HG02973 (cell line): ENCODE measurements around the gene NKAIN1.
"Not testable (repeated sequence)": the region's sequence is repeated elsewhere in the genome, so short reads cannot be mapped to it uniquely, and the experiment has no call there.

Experiments used
- ATAC-seq: cut with Tn5 transposase; IDR thresholded peaks from one replicate; pipeline ENCODE4 v1.9.1; 2021; ENCODE audit warnings: moderate library complexity; ENCODE audit not compliant: unreplicated experiment

NKAIN1 gene

DNA sequence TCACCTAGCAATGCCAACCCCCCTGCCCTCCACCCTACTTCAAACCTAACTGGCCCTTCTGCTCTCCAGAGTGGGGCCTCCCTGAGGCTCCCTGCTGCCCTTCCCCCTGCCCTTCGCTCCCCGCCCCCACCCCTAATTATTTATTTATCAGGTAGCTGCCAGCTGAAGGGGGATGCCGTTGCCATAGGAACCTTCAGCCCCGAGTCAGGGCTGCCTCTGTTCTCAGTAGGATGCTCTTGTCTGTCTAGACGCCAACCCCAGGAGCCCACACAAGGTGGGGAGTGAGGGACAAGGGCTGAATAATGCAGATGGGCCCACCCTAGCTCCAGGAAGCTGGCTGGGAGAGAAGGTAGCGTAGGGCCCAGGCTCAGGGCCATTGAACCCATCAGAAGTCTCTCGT is 41.1 kb downstream of the NKAIN1 start:
- no peak for ATAC-seq

DNA sequence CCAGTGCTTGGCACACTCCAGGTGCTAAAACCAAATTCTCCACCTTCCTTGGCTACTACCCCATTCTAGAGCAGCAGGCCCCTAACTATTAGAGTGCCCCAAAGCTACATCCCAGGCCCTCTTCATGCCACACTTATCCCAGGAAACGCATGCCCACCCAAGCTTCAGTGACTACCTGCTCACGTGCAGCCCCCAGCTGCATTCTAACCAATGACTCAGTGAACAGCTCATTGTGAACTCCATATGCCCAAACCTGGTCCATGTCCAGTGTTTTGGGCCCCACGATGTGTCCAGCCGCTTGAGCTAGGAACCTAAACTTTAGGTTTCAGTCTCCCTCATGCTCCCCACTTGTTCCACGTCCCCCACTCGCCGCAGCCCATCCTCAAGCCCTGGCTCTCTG is 41.5 kb downstream of the NKAIN1 start:
- no peak for ATAC-seq

GRCh38 chr1:31196685-31197084 is 43.0 kb downstream of the NKAIN1 start:
- no peak for ATAC-seq

DNA sequence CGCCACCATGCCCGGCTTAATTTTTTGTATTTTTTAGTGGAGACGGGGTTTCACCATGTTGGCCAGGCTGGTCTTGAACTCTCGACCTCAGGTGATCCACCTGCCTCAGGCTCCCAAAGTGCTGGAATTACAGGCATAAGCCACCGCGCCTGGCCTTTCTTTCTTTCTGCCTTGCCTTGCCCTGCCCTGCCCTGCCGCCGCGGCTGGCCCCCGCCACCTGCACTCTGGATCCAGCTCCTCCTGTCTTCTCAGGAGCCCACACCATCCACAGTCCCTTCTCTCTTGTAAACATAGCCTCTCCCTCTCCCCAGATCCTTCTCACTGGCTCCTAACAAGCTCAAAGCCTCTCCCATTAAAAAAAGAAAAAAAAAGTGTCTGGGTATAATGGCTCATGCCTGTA is 44.4 kb downstream of the NKAIN1 start:
- not testable (repeated sequence) for ATAC-seq

DNA sequence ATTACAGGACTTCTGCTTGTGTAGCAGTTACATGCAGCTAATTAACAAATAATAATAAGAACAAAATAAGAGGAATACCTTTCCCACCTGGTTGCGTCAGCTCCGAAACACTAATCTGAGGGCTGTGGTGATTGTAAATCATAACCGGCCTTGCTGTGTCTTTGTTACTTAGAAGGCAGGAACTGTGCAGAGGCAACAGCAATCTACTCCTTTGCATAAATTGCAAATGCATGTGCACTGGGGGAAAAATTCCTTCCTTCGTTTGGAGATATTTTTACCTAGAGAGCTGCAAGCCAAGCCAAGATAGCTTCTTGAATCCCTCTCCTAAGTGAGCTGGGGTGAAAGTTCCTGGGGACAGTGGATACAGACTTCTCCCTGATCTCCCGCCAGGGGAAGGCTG is 46.0 kb downstream of the NKAIN1 start:
- no peak for ATAC-seq

GRCh38 chr1:31191281-31191680 is 48.4 kb downstream of the NKAIN1 start:
- ATAC-seq = no peak

GRCh38 chr1:31189696-31190674 is 49.7 kb downstream of the NKAIN1 start:
- no peak for ATAC-seq

DNA sequence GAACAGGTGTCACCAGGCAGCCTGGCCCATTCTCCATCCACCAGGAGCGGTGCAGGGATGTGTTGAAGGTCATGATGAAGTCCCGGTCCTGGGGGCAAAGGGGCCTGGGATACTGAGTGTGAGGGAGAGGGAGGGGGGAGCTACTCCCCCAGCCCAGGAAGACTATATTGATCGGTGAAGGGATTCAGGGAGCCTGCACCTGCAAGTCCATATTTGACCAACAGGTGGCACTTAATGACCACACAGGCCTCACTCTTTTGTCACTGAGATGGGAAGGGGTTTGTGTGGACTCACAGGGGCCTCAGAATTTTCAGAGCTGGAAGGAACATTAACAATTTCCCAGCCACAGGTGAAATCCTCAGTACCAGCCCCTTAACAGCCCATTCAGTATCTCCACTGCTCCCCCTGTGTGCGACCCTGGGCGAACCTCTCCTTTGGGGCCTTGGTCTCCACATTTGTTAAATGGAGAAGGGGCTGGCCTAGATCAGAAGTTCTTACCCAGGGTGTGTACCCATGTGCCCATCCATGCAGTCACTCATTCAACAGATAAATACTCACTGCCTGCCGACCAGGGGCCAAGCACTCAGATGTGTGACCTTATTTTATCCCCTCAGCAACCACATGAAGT is 55.6 kb downstream of the NKAIN1 start:
- ATAC-seq = no peak

DNA sequence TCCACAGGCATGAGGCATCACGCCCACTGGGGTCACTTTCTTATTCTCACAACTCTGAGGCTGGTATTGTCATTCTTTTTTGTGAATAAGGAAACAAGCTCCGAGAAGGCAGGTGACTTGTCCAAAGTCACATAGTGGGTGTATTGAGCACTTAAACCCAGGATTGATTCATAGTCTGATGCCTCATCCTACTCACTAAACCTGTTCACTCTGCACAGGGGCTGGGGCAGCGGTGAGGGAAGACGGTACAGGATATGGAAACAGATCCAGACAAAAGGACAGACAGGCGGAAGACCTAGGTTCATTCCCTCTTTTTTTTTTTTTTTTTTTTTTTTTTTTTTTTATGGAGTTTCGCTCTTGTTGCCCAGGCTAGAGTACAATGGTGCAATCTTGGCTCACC is 56.6 kb downstream of the NKAIN1 start:
- ATAC-seq = no peak

- ATAC-seq = no peak
Measured at GRCh38 chr1:31182352-31182751, 57.3 kb downstream of the NKAIN1 start.

GRCh38 chr1:31181515-31182343 is 58.0 kb downstream of the NKAIN1 start:
- ATAC-seq = no peak

DNA sequence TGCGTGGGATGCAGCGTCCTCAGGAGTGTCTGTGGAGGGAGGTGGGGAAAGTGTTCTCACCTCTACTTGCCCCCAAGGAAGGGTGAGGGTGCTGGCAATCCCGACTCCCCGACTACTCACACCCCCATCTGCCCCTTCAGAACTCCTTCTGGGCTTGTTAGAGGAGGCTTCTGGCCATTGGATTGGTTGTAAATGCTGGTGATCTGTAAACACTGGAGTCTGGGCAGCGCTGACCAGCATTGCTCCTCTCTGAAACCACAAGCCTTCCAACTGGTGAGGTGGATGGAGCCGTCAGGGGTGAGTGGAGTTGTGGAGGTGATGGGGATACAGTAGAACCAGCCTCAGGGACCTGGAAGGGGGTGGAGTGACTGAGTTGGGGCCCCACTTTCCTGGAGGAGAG is 59.3 kb downstream of the NKAIN1 start:
- no peak for ATAC-seq

DNA sequence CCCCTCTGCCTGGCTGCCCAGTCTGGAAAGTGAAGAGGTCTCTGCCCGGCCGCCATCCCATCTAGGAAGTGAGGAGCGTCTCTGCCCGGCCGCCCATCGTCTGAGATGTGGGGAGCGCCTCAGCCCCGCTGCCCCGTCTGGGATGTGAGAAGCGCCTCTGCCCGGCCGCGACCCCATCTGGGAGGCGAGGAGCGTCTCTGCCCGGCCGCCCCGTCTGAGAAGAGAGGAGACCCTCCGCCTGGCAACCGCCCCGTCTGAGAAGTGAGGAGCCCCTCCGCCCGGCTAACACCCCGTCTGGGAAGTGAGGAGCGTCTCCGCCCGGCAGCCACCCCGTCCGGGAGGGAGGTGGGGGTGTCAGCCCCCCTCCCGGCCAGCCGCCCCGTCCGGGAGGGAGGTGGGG is 63.4 kb downstream of the NKAIN1 start:
- not testable (repeated sequence) for ATAC-seq

DNA sequence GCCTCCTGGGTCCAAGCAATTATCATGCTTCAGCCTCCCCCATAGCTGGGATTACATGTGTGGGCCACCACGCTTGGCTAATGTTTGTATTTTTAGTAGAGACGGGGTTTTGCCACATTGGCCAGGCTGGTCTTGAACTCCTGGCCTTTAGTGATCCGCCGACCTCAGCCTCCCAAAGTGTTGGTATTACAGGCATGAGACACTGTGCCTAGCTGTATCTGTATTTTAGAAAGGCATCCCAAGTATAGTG is 69.3 kb downstream of the NKAIN1 start:
- ATAC-seq = no peak

DNA sequence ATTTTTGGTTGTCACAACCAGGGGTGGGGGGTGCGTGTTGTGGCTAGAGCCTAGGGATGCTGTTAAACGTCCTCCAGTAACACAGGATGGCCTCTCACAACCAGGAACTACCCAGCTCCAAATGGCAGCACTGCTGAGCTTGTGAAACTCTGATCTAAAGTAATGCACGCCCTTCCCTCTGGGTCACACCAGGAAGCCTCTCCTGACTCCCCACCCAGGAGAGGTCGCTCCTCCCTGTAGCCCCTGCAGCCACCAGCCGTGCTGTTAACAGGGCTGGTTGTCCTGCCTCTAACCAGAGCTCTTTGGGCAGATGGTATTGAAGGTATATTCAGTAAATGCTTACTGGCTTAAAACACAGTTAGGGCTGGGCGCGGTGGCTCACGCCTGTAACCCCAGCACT is 73.2 kb downstream of the NKAIN1 start:
- no peak for ATAC-seq

DNA sequence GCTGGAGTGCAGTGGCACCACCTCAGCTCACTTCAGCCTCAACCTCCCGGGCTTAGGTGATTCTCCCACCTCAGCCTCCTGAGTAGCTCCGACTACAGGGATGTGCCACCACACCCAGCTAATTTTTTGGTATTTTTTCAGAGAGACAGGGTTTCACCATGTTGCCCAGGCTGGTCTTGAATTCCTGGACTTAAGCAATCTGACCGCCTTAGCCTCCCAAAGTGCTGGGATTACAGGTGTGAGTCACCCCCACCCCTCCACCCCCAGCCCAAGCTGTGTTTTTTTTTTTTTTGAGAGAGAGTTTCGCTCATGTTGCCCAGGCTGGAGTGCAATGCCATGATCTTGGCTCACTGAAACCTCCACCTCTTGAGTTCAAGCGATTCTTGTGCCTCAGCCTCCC is 75.4 kb downstream of the NKAIN1 start:
- no peak for ATAC-seq

DNA sequence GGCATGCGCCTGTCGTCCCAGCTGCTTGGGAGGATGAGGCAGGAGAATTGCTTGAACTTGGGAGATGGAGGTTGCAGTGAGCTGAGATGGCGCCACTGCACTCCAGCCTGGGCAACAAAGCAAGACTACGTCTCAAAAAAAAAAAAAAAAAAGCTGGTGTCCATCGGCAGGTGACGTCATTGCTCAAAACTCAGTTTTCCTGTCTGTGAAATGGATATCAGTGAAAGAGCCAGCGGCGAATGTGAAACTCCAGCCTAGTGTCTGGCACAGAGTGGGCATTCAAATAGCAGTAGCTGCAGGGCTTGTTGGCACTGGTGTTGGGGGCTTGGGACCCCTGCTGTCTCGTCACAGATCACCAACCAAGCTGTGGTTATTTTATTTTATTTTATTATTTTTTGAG is 75.8 kb downstream of the NKAIN1 start:
- no peak for ATAC-seq

DNA sequence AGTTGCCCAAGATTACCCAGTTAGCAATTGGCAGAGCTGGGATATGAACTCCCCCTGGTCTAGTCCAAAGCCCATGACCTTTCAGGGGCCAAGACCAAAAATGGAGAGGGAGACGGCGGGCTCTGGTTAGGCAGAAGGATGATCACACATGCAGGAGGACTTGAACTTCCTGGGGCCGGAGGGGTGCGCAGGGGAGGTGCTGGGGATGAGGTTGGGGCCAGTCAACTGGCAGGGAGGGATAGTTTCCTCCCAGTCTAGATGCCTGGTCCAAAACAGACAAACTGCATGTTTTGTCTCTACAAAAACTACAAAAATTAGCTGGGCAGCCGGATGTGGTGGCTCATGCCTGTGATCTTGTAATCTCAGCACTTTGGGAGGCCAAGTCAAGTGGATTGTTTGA is 78.1 kb downstream of the NKAIN1 start:
- no peak for ATAC-seq

DNA sequence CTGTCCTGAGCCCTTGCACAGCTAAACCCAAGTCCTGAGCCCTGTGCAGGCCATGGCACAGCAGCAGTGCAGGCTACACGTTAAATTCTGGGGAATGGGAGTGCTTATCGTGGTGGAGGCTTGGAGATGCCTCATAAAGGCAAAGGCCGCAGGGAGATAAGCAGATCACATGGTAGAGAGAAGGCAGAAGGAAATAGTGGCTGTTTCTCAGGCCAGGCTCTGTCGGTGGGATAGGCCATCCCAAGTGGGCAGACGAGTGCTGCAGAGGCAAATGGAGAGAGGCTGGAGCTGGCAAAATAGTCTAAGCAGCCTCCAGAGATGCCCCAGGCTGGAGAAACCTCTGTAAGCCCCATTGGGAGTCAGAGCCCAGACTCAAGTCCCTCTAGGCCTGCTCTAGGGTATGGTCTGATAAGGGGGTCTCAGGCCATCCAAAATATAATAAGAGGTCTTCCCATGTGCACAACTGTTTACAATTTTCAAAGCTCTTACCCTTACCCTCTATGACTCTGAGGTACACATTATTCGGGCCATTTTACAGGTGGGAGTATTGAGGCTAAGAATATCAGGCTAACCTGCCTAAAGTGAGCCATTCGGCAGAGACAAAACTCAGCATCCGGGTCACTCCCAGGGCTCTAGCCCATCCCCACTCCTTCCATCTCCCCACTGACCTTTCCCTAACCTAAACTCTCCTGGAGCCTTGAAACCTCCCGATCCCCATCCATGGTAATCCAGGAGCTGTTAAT is 79.6 kb downstream of the NKAIN1 start:
- ATAC-seq = no peak

DNA sequence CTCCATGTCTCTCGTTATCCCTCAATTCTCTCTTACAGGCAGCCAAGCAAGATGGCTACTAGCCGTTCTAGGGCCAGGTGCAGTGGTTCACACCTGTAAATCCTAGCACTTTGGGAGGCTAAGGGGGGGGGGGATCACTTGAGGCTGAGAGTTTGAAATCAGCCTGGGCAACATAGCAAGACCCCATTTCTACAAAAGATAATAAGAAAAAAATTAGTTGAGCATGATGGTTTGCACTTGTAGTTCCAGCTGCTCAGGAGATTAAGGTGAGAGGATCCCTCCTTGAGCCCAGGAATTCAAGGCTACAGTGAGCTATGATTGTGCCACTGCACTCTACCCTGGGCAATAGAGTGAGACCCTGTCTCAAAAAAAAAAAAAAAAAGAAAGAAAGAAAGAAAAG is 80.4 kb downstream of the NKAIN1 start:
- ATAC-seq = no peak

- peak; percentile 50 for ATAC-seq
Measured at GRCh38 chr1:31155216-31155806, 84.4 kb downstream of the NKAIN1 start.
